Peyer's patch (tissue), 4 donors: ENCODE data around the gene LMOD1.

ENCODE experiments used
- POLR2A ChIP-seq, 2 donors: fragments of 450-650 bp; IDR thresholded peaks; one replicate each; pipeline ENCODE4 v1.5.1; 2017; ENCODE audit warnings: antibody characterized with exemption in 2 of 2, mild to moderate bottlenecking in 2 of 2, moderate library complexity in 2 of 2
- TF ChIP-seq, protein P1 (sequence below), 6 experiments: fragments of 450-650 bp in 4 of 6; fragments of 200-600 bp in 2 of 6; sonication (generic) in 1 of 6; IDR thresholded peaks; one replicate each; pipeline ENCODE4 v1.5.1; 2017 to 2019; ENCODE audit warnings: antibody characterized with exemption in 6 of 6, mild to moderate bottlenecking in 3 of 6, moderate library complexity in 1 of 6

DNA sequence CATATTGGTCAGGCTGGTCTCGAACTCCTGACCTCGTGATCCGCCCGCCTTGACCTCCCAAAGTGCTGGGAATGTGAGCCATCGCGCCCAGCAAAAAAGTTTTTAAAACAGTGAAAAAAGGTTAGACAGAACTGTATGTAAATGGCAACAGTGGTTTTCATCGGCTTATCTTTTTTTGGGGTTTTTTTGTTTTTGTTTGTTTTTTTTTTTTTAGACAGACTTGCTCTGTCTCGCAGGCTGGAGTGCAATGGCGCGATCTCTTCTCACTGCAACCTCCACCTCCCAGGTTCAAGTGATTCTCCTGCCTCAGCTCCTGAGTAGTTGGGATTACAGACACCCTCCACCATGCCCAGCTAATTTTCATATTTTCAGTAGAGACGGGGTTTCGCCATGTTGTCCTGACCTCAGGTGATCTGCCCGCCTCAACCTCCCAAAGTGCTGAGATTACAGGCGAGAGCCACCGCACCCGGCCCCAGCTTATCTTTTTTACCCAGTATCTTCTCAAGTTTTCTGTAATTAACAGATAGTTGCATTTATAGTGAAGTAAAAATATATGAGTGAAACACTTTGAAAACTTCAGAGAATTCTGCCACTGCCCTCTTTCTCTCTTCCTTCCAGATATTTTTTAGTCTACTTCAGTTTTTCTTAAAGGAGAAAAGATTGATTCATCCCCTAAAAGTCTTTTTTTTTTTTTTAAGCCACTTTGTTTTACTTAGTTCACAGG is 22.0 kb upstream of the LMOD1 start:
- TF ChIP-seq POLR2A (IDR thresholded peaks at IDR 0.05) = no peak
- TF ChIP-seq, protein P1, sequence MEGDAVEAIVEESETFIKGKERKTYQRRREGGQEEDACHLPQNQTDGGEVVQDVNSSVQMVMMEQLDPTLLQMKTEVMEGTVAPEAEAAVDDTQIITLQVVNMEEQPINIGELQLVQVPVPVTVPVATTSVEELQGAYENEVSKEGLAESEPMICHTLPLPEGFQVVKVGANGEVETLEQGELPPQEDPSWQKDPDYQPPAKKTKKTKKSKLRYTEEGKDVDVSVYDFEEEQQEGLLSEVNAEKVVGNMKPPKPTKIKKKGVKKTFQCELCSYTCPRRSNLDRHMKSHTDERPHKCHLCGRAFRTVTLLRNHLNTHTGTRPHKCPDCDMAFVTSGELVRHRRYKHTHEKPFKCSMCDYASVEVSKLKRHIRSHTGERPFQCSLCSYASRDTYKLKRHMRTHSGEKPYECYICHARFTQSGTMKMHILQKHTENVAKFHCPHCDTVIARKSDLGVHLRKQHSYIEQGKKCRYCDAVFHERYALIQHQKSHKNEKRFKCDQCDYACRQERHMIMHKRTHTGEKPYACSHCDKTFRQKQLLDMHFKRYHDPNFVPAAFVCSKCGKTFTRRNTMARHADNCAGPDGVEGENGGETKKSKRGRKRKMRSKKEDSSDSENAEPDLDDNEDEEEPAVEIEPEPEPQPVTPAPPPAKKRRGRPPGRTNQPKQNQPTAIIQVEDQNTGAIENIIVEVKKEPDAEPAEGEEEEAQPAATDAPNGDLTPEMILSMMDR (IDR thresholded peaks at IDR 0.05) = no peak
